Left kidney (tissue), 2 donors: Measurements from ENCODE around the gene HAUS8. TPM values are rescaled to one million over a fixed set of nuclear protein-coding genes. Genes with fewer than 3 reads are reported as not detected.
"Not testable (repeated sequence)": the region's sequence is repeated elsewhere in the genome, so short reads cannot be mapped to it uniquely, and the experiment has no call there.

Experiments
- DNase-seq: peaks from one replicate; pipeline ENCODE4 v3.0.0-alpha.2; 2013
- polyA plus RNA-seq: library from polyadenylated mRNA; unstranded; fragments of 120-200 nt; gene quantifications from one replicate; pipeline ENCODE4 v1.2.1, GENCODE V29; 2013; ENCODE audit not compliant: insufficient read length

Gene HAUS8
- polyA plus RNA-seq, 1 donor: 18.3 TPM

DNA sequence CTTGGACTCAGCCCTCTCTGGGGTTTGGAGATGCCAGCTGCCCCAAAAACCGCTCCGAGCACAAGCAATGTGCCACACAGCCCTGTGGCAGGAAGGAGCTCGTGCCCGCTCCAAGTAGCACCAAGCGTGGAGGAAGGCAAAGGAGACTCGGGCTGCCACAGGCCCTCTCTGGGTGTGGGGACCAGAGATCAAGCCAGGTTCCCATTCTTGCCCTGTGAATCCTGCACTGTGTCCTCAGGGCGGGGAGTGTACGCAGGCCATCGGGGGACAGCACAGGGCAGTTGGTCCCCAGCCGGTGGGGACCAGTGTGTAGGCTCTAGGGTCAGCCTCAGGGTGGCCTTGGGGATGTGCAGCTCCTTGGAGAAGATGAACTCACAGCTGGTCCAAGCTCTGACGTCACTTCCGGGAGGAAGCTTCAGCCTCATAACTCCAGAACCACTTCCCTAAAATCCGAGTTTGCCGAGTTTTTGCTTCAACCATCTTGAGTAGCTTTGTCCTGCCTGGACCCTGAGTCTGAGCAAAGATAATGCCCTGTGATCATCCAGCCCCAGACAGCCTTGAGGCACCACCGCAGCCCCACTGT is 39.3 kb downstream of the HAUS8 start:
- DNase-seq: no peak

- DNase-seq: no peak
These were observed 43.5 kb downstream of the HAUS8 start for GRCh38 chr19:17031741-17032140.

DNA sequence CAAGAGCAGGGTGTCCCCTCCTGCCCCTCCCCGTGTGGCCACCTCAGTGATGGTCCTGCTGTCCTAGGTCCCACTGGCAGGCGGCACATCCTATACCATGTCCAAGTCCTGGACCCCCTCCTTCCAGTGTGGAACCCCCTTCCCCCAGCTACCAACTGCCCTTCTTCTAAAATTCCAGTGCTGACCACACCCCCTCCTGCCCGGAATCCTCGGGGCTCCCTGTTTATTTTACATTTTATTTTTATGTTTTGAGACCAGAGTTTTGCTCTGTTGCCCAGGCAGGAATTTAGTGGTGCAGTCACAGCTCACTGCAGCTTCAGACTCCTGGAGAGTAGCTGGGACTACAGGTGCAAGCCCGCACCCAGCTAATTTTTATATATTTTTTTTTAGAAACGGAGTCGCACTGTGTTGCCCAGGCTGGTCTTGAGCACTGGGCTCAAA is 47.7 kb downstream of the HAUS8 start:
- DNase-seq: no peak

DNA sequence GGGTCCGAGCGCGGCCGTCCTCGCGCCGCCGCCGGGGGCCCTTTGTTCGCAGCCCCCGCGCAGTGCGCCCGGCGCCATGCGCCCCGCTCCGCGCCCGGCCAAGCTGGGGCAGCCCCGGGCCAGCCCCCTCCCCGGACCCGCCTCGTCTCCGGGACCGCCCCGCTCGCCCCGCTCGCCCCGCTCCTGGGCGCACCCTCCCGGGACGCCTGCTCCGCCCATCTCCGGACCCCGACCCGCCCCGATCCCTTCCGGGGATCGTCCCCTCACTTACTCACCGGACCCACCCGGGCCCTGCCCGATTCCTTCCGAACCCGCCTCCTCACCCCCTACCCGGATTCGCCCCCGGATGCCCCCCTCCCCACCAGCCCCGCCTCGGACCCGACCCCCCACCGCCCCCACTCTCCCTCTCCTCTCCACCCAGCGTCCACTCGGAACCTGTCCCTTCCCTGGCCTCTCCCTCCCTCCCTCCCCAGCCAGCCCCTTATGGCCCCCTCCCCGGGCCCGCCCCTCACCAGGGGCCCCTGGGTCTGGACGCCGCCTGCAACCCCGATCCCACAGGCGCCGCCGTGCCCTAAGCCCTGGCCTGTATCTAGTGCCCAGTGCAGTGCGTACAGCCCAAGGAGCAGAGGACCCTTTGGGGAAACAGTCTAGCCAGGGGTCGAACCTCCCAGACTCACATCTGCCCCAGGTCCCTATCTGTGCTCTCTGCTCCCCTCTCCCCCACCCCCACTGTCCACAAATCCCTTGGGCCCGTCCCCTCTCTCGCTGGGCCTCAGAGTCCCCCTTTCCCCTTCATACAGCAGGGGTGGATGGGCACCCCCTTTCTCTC is 48.3 kb downstream of the HAUS8 start, which contains the start of gene CPAMD8:
CPAMD8 (minus strand) TSS at position 105 of the 829 bp plus-strand sequence. CDS start 168 bp downstream, outside the sequence.
- DNase-seq: no peak

DNA sequence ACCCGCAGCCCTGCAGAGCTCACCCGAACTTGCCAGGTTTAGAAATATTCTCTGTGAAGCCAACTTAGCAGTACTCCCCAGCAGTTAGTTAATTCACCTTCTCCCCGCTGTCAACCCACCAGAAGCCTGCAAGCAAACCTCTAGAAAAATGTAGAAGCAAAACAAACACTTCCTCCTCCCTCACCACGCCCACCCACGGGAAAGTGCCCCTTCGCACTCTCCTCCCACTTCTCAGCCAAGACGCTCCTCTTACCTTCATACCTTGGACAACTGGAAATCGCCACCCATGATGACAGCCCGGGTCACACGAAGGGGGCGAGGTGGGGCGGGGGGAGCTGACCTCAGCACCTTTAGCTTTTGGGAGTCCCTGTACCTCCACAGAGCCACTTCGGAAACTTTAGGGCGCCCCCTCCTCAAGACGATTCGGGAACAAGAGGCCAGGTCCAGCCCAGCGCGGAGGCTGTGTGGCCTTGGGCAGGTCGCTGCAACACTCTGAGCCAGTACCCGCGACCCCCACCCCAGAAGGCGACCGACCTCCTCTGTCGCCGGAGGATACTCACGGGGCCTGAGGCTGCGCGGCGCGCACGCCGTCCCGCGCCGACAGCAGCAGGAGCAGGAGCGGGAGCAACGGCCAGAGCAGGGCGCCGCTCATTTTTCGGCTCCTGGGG is 49.1 kb downstream of the HAUS8 start:
- DNase-seq: no peak

DNA sequence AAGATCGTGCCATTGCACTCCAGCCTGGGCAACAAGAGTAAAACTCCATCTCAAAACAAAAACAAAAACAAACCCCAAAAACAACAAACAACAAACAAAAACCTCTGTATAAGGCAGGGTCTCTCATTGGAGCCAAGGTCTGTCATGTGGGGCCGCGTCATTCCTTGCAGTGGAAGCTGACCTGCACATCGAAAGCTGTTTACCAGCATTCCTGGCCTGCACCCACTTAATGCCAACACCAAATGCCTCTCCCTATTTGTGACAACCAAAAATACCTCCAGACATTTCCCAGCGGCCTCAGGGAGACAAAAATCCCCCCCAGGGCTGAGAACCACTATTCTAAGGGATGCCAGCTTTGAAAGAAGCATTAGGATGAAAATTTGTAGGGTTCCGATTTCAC is 49.9 kb downstream of the HAUS8 start:
- no peak for DNase-seq

DNA sequence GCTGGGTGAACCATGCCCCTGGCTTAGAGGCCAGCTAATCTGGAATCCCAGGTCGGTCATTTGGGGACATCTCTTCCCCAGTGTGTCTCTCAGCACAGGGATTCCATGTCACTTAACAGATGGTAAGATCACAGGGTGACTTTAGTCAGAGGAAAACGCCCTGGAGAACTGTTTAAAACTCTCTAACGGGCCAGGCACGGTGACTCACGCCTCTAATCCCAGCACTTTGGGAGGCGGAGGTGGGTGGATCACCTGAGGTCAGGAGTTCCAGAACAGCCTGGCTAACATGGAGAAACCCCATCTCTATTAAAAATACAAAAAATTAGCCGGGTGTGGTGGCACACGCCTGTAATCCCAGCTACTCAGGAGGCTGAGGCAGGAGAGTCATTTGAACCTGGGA is 50.3 kb downstream of the HAUS8 start:
- DNase-seq: not testable (repeated sequence)

DNA sequence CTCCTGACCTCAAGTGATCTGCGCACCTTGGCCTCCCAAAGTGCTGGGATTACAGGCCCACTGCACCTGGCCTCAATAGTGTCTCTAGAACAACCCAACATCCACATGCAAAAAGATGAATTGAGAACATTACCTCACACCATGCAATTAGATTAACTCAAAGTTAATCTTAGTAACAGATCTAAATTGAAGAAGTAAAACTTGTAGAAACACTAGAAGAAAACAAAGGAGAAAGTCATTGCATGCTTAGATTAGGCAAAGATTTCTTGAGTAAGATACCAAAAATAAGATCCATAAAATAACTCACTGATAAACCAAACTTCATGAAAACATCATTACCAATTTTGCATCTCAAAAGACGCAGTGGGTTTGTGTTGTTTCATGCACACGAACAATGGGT is 51.4 kb downstream of the HAUS8 start:
- no peak for DNase-seq

- no peak for DNase-seq
These were observed 52.5 kb downstream of the HAUS8 start for GRCh38 chr19:17022738-17023137.

- no peak for DNase-seq
These were observed 53.3 kb downstream of the HAUS8 start for GRCh38 chr19:17021793-17022590.

DNA sequence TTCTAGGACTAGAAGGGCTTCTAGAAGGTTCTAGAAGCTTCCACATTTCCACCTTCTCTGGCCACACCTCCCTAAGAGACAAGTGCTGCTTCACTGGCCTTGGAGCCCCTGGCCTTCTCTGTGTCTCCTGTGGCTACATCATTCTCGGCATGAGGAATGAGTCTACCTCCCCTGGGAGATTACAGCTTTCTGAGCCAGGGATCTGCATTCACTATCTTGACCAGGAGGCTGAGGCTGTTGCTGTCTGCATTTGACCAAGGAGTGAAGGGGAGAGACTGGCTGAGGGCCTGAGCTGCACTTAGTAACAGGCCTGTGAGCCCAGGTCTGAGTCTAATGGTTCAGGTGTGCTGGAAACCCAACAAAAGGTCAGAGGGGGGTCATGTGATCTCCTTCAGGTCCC is 53.9 kb downstream of the HAUS8 start:
- DNase-seq: no peak

GRCh38 chr19:17020823-17021222 is 54.4 kb downstream of the HAUS8 start:
- DNase-seq: no peak

- DNase-seq: no peak
These were observed 54.9 kb downstream of the HAUS8 start for GRCh38 chr19:17020385-17020784.

- not testable (repeated sequence) for DNase-seq
These were observed 60.9 kb downstream of the HAUS8 start for GRCh38 chr19:17014212-17014861.

GRCh38 chr19:17011485-17011884 is 63.8 kb downstream of the HAUS8 start:
- no peak for DNase-seq

GRCh38 chr19:17006579-17006978 is 68.7 kb downstream of the HAUS8 start:
- no peak for DNase-seq

DNA sequence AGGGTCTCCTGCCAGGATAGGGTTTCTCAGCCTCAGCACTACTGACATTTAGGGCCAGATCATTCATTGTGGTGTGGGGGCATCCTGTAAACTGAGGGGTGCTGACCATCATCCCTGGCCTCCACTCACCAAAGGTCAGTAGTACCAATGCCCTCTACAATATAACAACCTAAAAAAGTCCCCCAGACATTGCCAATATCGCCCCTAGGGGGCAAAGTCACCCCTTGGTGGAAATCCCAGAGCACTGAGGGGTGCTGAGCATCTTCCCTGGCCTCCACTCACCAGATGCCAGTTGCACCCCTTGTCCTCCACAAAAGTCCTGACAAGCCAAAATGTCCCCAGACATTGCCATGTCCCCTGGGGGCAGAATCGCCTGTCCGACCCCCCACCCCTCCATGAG is 70.3 kb downstream of the HAUS8 start:
- no peak for DNase-seq

- DNase-seq: no peak
These were observed 70.9 kb downstream of the HAUS8 start for GRCh38 chr19:17004386-17004785.

DNA sequence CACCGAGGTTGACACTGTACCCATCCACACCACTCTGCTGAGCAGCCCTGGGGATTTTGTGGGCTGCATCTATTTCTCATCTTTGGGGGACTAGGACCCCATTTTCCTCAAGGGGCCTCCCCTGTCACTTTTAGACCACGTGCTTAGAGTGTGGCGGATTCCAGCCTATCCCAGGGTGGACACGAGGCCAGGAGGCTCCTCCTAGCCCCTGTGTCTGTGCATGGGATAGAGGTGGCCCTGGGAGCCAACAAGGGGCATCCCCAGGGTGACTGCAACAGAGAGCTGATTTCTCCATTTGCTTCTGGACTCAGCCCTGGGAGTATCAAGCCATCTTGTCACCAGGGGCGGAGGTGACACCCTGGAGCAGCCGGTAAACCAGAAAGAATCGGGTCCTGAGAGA is 72.8 kb downstream of the HAUS8 start:
- DNase-seq: no peak

- no peak for DNase-seq
These were observed 73.6 kb downstream of the HAUS8 start for GRCh38 chr19:17001603-17002183.
